ENCODE measurements around the gene JAK1.

- TF ChIP-seq CTCF (IDR thresholded peaks at IDR 0.05; ENCODE audit: poor library complexity, severe bottlenecking) (no peak), RAD21 (conservative IDR thresholded peaks at IDR 0.05) (no peak), REST (IDR thresholded peaks at IDR 0.05; ENCODE audit: borderline replicate concordance) (no peak), SMC3 (conservative IDR thresholded peaks at IDR 0.05; ENCODE audit: poor library complexity) (no peak)
Observed at GRCh38 chr1:64953241-64953640, 13.1 kb downstream of the JAK1 start.
